ENCODE results near the gene KIF5A.
"Not testable (repeated sequence)": the region's sequence is repeated elsewhere in the genome, so short reads cannot be mapped to it uniquely, and the experiment has no call there.

KIF5A gene

GRCh38 chr12:57607958-57608663, 58.3 kb downstream of the KIF5A start:
- no peak for DNase-seq (ENCODE audit: low spot score)

GRCh38 chr12:57609101-57609780, 59.4 kb downstream of the KIF5A start:
- DNase-seq (ENCODE audit: low spot score): no peak

- DNase-seq (ENCODE audit: low spot score): no peak
Measured at GRCh38 chr12:57609781-57610553, 60.1 kb downstream of the KIF5A start.

GRCh38 chr12:57610554-57611107, 60.8 kb downstream of the KIF5A start:
- DNase-seq (ENCODE audit: low spot score): no peak

GRCh38 chr12:57611108-57611826, 61.4 kb downstream of the KIF5A start, which contains the start of gene ARHGEF25:
Gene ARHGEF25, plus strand, starts transcription at chr12:57611435. Its CDS starts 460 bp downstream, at chr12:57611895.
- DNase-seq (ENCODE audit: low spot score): peak; percentile 50

GRCh38 chr12:57611827-57612710, 62.2 kb downstream of the KIF5A start:
- DNase-seq (ENCODE audit: low spot score): no peak

- no peak for DNase-seq (ENCODE audit: low spot score)
Measured at GRCh38 chr12:57612711-57613426, 63.0 kb downstream of the KIF5A start.

- no peak for DNase-seq (ENCODE audit: low spot score)
Measured at GRCh38 chr12:57613427-57614109, 63.7 kb downstream of the KIF5A start.

GRCh38 chr12:57614178-57614947, 64.5 kb downstream of the KIF5A start:
- DNase-seq (ENCODE audit: low spot score): no peak

GRCh38 chr12:57614948-57615500, 65.2 kb downstream of the KIF5A start:
- DNase-seq (ENCODE audit: low spot score): no peak

GRCh38 chr12:57615637-57616036, 65.8 kb downstream of the KIF5A start:
- DNase-seq (ENCODE audit: low spot score): no peak

GRCh38 chr12:57616383-57617101, 66.7 kb downstream of the KIF5A start:
- no peak for DNase-seq (ENCODE audit: low spot score)

- DNase-seq (ENCODE audit: low spot score): no peak
Measured at GRCh38 chr12:57617942-57618341, 68.1 kb downstream of the KIF5A start.

- not testable (repeated sequence) for DNase-seq (ENCODE audit: low spot score)
Measured at GRCh38 chr12:57618431-57618830, 68.6 kb downstream of the KIF5A start.

- DNase-seq (ENCODE audit: low spot score): no peak
Measured at GRCh38 chr12:57618966-57619433, 69.2 kb downstream of the KIF5A start.

GRCh38 chr12:57619434-57620244, 69.8 kb downstream of the KIF5A start:
- no peak for DNase-seq (ENCODE audit: low spot score)

Measured in LoVo (cell line).